Endothelial cell of umbilical vein (primary cell): ENCODE results near the gene MRPL21. TPM values are rescaled to one million over a fixed set of nuclear protein-coding genes. Genes with fewer than 3 reads are reported as not detected.

Experiments
- BruUV-seq: library from RNA; stranded (reverse); fragments of 400-500 nt; replicated peaks from 2 replicates; lab custom pipeline; 2021; lab: Mats Ljungman, UMichigan
- CTCF ChIA-PET: fragments of 300-600, 350-600 bp; sonication (Branson Sonifier 250); formaldehyde crosslinking; loops from one replicate; lab custom pipeline; 2021; ENCODE audit warnings: antibody characterized with exemption, inconsistent platforms; lab: Charles Lee
- POLR2A ChIA-PET: fragments of 300-600, 350-600 bp; sonication (Branson Sonifier 250); formaldehyde crosslinking; loops from one replicate; lab custom pipeline; 2021; ENCODE audit warnings: antibody characterized with exemption, inconsistent platforms; lab: Charles Lee
- DNase-seq: peaks from one replicate; pipeline ENCODE4 v3.0.0-alpha.2; 2011; ENCODE audit warnings: low read depth, low spot score
- FAIRE-seq: peaks from 2 replicates; lab custom pipeline; 2011; peaks lifted over from hg19 to GRCh38; lab: Jason Lieb, UNC
- H2AFZ ChIP-seq: 2 replicates; pipeline ENCODE4 v1.6.0; 2012; ENCODE audit warnings: low read depth, low read length, control low read depth, inconsistent platforms
- H3K27ac ChIP-seq: 2 replicates; pipeline ENCODE4 v1.5.1; 2011; ENCODE audit warnings: low read depth, mild to moderate bottlenecking, control low read depth, low read length, moderate library complexity; ENCODE audit not compliant: insufficient read depth
- H3K27me3 ChIP-seq, 2 experiments: 2 replicates each; pipeline versions ENCODE4 v1.6.0 to v1.6.1; 2011; ENCODE audit warnings: low read length in 2 of 2, mixed read lengths in 1 of 2; ENCODE audit not compliant: control insufficient read depth in 2 of 2, insufficient read depth in 2 of 2
- H3K36me3 ChIP-seq, 2 experiments: 2 replicates in 1 of 2; 3 replicates in 1 of 2; pipeline ENCODE4 v1.5.1; 2011; ENCODE audit warnings: low read length in 2 of 2, mild to moderate bottlenecking in 1 of 2, moderate library complexity in 1 of 2; ENCODE audit not compliant: control insufficient read depth in 2 of 2, insufficient read depth in 2 of 2; ENCODE audit errors: extremely low read depth in 1 of 2
- H3K4me1 ChIP-seq: 3 replicates; pipeline ENCODE4 v1.5.1; 2011; ENCODE audit warnings: mild to moderate bottlenecking, low read length; ENCODE audit not compliant: control insufficient read depth, insufficient read depth; ENCODE audit errors: extremely low read depth
- H3K4me2 ChIP-seq: 2 replicates; pipeline ENCODE4 v1.6.1; 2011; ENCODE audit warnings: low read length, control low read depth, mixed read lengths; ENCODE audit not compliant: insufficient read depth
- H3K4me3 ChIP-seq, 3 experiments: fragments of 200-600 bp in 1 of 3; sonication (generic), shearing (Covaris generic) in 1 of 3; replicated peaks in 1 of 3; 2 replicates each; pipeline ENCODE4 v1.5.1; 2011 to 2016; ENCODE audit warnings: control low read depth in 3 of 3, low read length in 3 of 3, mild to moderate bottlenecking in 2 of 3, inconsistent platforms in 1 of 3, low read depth in 1 of 3, moderate library complexity in 1 of 3; ENCODE audit not compliant: insufficient read depth in 1 of 3
- H3K79me2 ChIP-seq: 2 replicates; pipeline ENCODE4 v1.6.0; 2012; ENCODE audit warnings: low read length, inconsistent platforms; ENCODE audit not compliant: control insufficient read depth, insufficient read depth
- H3K9ac ChIP-seq: replicated peaks from 2 replicates; pipeline ENCODE3; 2011; ENCODE audit warnings: low read length, control low read depth; ENCODE audit not compliant: insufficient read depth; ENCODE audit errors: extremely low read depth
- H3K9me1 ChIP-seq: replicated peaks from 3 replicates; pipeline ENCODE4 v1.6.0; 2011; ENCODE audit warnings: mild to moderate bottlenecking, low read length; ENCODE audit not compliant: control insufficient read depth, insufficient read depth; ENCODE audit errors: extremely low read depth
- H3K9me3 ChIP-seq: replicated peaks from 2 replicates; pipeline ENCODE4 v1.5.1; 2012; ENCODE audit warnings: low read length, inconsistent platforms; ENCODE audit not compliant: control insufficient read depth, insufficient read depth
- H4K20me1 ChIP-seq: replicated peaks from 2 replicates; pipeline ENCODE3; 2011; ENCODE audit warnings: mild to moderate bottlenecking, low read length; ENCODE audit not compliant: control insufficient read depth, insufficient read depth; ENCODE audit errors: extremely low read depth
- CTCF ChIP-seq, 2 donors: IDR thresholded peaks; 1 replicate in 1 of 2; 2 replicates in 1 of 2; pipeline ENCODE4 v1.5.1; 2011; ENCODE audit warnings: low read length in 2 of 2, mild to moderate bottlenecking in 2 of 2, moderate library complexity in 2 of 2, control low read depth in 1 of 2, inconsistent platforms in 1 of 2, low read depth in 1 of 2; ENCODE audit not compliant: insufficient read depth in 1 of 2; ENCODE audit errors: extremely low read depth in 1 of 2
- EZH2 ChIP-seq: IDR thresholded peaks from 2 replicates; pipeline ENCODE4 v1.6.1; 2012; ENCODE audit warnings: borderline replicate concordance, low read depth, mild to moderate bottlenecking, moderate library complexity, low read length, inconsistent platforms; ENCODE audit not compliant: severe bottlenecking
- FOS ChIP-seq: IDR thresholded peaks from 2 replicates; pipeline ENCODE4 v1.6.1; 2011; ENCODE audit warnings: mild to moderate bottlenecking, low read length, moderate library complexity, borderline replicate concordance; ENCODE audit not compliant: insufficient read depth
- GATA2 ChIP-seq: IDR thresholded peaks from 2 replicates; pipeline ENCODE4 v1.7.0; 2011; ENCODE audit warnings: low read depth, mild to moderate bottlenecking, moderate library complexity, mixed read lengths, low read length; ENCODE audit not compliant: insufficient read length, insufficient read depth
- JUN ChIP-seq: IDR thresholded peaks from 2 replicates; pipeline ENCODE4 v1.6.1; 2011; ENCODE audit warnings: borderline replicate concordance, low read depth; ENCODE audit not compliant: insufficient read length, insufficient read depth
- MAX ChIP-seq: IDR thresholded peaks from 2 replicates; pipeline ENCODE4 v1.6.1; 2011; ENCODE audit not compliant: insufficient read depth, insufficient read length
- MYC ChIP-seq: IDR thresholded peaks from one replicate; pipeline ENCODE4 v1.6.1; 2011; ENCODE audit warnings: mild to moderate bottlenecking, low read depth, low read length
- POLR2A ChIP-seq: IDR thresholded peaks from 2 replicates; pipeline ENCODE4 v1.6.1; 2012; ENCODE audit warnings: low read depth, mild to moderate bottlenecking, control low read depth, low read length
- POLR2AphosphoS5 ChIP-seq: IDR thresholded peaks from 2 replicates; pipeline ENCODE4 v1.6.1; 2012; ENCODE audit warnings: low read depth, mild to moderate bottlenecking, control low read depth, low read length, moderate library complexity; ENCODE audit not compliant: insufficient read depth
- dilution Hi-C: fragments of 300-500 bp; cut with MboI; formaldehyde crosslinking; loops from one replicate; pipeline ENCODE4 v1.15.0; 2019; ENCODE audit warnings: low sequenced_read_pairs; ENCODE audit not compliant: extremely low pct_ligation_motif_present
- intact Hi-C: fragments of 100-400 bp; cut with micrococcal nuclease; formaldehyde crosslinking; loops from one replicate; pipeline ENCODE4 v1.10.0; 2022
- polyA plus RNA-seq, 4 experiments: library from polyadenylated mRNA; depleted of rRNA in 3 of 4; stranded (reverse) in 3 of 4; unstranded in 1 of 4; fragments of >200 nt; gene quantifications; 2 replicates each; pipeline versions ENCODE4 v1.2.1 to v1.2.3, GENCODE V29; 2011 to 2012; ENCODE audit warnings: missing spikeins in 1 of 4
- total RNA-seq: library from RNA; stranded (reverse); gene quantifications from 2 replicates; pipeline ENCODE4 v1.2.3, GENCODE V29; 2021

MRPL21 gene
- total and polyA plus RNA-seq, 2 donors (not counting 3 experiments of a cell fraction or from before 2014, with no cell fraction given): 52.2 to 65.5 TPM

GRCh38 chr11:68935066-68935465 lies 31.4 kb upstream of the MRPL21 start:
- no peaks in the 10 kb centered on the region for H3K9me3 ChIP-seq
- dilution Hi-C loops: no loop called here
- H3K4me1 ChIP-seq: no peaks in the 10 kb centered on the region
- no peak for FAIRE-seq
- intact Hi-C loops: no loop called here
- H3K4me2 ChIP-seq: no peak overlapping the region
- BruUV-seq: no TSS peak
- H3K79me2 ChIP-seq: no peaks in the 10 kb centered on the region
- H4K20me1 ChIP-seq: no peaks in the 10 kb centered on the region
- H3K4me3 ChIP-seq: no peak overlapping the region
- H3K27me3 ChIP-seq: no peaks in the 10 kb centered on the region
- DNase-seq: no peak
- no peaks in the 10 kb centered on the region for H3K9me1 ChIP-seq
- peaks cover 0 to 52% of the 10 kb centered on the region in 2 experiments for H3K36me3 ChIP-seq
- no peak overlapping the region for H2AFZ ChIP-seq
- POLR2A ChIA-PET: no interaction called here
- CTCF ChIA-PET: interaction anchor here (1.4 kb wide), 1 partner anchor 109 kb away, joined by 3 read pairs; no protein-coding TSS in a partner anchor
- H3K9ac ChIP-seq: no peak overlapping the region
- no peak for TF ChIP-seq EZH2
- no peak for TF ChIP-seq POLR2A
- TF ChIP-seq CTCF (IDR thresholded peaks at IDR 0.05; ENCODE audit: extremely low read depth in 1 of 2, insufficient read depth in 1 of 2, low read depth in 1 of 2, low read length in 2 of 2): no peak
- TF ChIP-seq GATA2: no peak
- H3K27ac ChIP-seq: no peak overlapping the region

- no TSS peak for BruUV-seq
- H3K4me1 ChIP-seq: no peaks in the 10 kb centered on the region
- H3K9me1 ChIP-seq: no peaks in the 10 kb centered on the region
- H3K4me3 ChIP-seq: no peak overlapping the region
- no peaks in the 10 kb centered on the region for H4K20me1 ChIP-seq
- POLR2A ChIA-PET: no interaction called here
- H3K27ac ChIP-seq: no peak overlapping the region
- CTCF ChIA-PET: interaction anchor here (1.4 kb wide), 1 partner anchor 110 kb away, joined by 3 read pairs; no protein-coding TSS in a partner anchor
- no peaks in the 10 kb centered on the region for H3K79me2 ChIP-seq
- FAIRE-seq (no peak), DNase-seq (no peak)
- dilution Hi-C loops: no loop called here
- intact Hi-C loops: no loop called here
- H3K9ac ChIP-seq: no peak overlapping the region
- TF ChIP-seq FOS: no peak
- no peak for TF ChIP-seq JUN
- TF ChIP-seq GATA2: no peak
- no peak for TF ChIP-seq POLR2AphosphoS5
- no peak for TF ChIP-seq EZH2
- no peak for TF ChIP-seq MYC
- no peak for TF ChIP-seq CTCF (IDR thresholded peaks at IDR 0.05; ENCODE audit: extremely low read depth in 1 of 2, insufficient read depth in 1 of 2, low read depth in 1 of 2, low read length in 2 of 2)
- no peak for TF ChIP-seq POLR2A
- TF ChIP-seq MAX: no peak
- H3K27me3 ChIP-seq: no peaks in the 10 kb centered on the region
- no peak overlapping the region for H2AFZ ChIP-seq
- H3K4me2 ChIP-seq: no peak overlapping the region
- peaks cover 0 to 53% of the 10 kb centered on the region in 2 experiments for H3K36me3 ChIP-seq
- no peaks in the 10 kb centered on the region for H3K9me3 ChIP-seq
Observed at GRCh38 chr11:68934666-68935065, 31.0 kb upstream of the MRPL21 start.
